ENCODE measurements around the gene SH2B3.
"Not testable (repeated sequence)": the region's sequence is repeated elsewhere in the genome, so short reads cannot be mapped to it uniquely, and the experiment has no call there.

Gene SH2B3

GRCh38 chr12:111445726-111446581 lies 40.2 kb downstream of the SH2B3 start:
- no peak for DNase-seq

GRCh38 chr12:111446631-111447570 lies 41.2 kb downstream of the SH2B3 start:
- no peak for DNase-seq

GRCh38 chr12:111447571-111448265 lies 42.0 kb downstream of the SH2B3 start:
- no peak for DNase-seq

- no peak for DNase-seq
These were observed 42.6 kb downstream of the SH2B3 start for GRCh38 chr12:111448266-111448830.

- DNase-seq: no peak
These were observed 43.4 kb downstream of the SH2B3 start for GRCh38 chr12:111448846-111449790.

GRCh38 chr12:111450676-111451075 lies 45.0 kb downstream of the SH2B3 start:
- DNase-seq: no peak

GRCh38 chr12:111451232-111451631 lies 45.5 kb downstream of the SH2B3 start:
- DNase-seq: no peak

GRCh38 chr12:111451649-111452129 lies 46.0 kb downstream of the SH2B3 start:
- no peak for DNase-seq

GRCh38 chr12:111453071-111453989 lies 47.6 kb downstream of the SH2B3 start:
- no peak for DNase-seq

GRCh38 chr12:111454311-111454710 lies 48.6 kb downstream of the SH2B3 start:
- no peak for DNase-seq

GRCh38 chr12:111454716-111455447 lies 49.2 kb downstream of the SH2B3 start:
- DNase-seq: no peak

- DNase-seq: no peak
These were observed 50.0 kb downstream of the SH2B3 start for GRCh38 chr12:111455448-111456320.

- DNase-seq: no peak
These were observed 51.3 kb downstream of the SH2B3 start for GRCh38 chr12:111457071-111457470.

- no peak for DNase-seq
These were observed 51.9 kb downstream of the SH2B3 start for GRCh38 chr12:111457577-111457976.

GRCh38 chr12:111458546-111459172 lies 52.9 kb downstream of the SH2B3 start:
- DNase-seq: no peak

GRCh38 chr12:111460111-111460510 lies 54.4 kb downstream of the SH2B3 start:
- DNase-seq: not testable (repeated sequence)

- DNase-seq: no peak
These were observed 56.6 kb downstream of the SH2B3 start for GRCh38 chr12:111462210-111462769.
